Ishikawa (cell line): Measurements from ENCODE around the gene TTLL1.

Source experiments
- CEBPB ChIP-seq: IDR thresholded peaks from 2 replicates; pipeline ENCODE4 v1.6.1; 2012
- CREB1 ChIP-seq: IDR thresholded peaks from 2 replicates; pipeline ENCODE4 v1.6.1; 2012; ENCODE audit warnings: low read depth
- EGR1 ChIP-seq: IDR thresholded peaks from 2 replicates; pipeline ENCODE4 v1.6.1; 2012
- EP300 ChIP-seq: IDR thresholded peaks from 2 replicates; pipeline ENCODE4 v1.6.1; 2012; ENCODE audit warnings: borderline replicate concordance
- FOXM1 ChIP-seq: IDR thresholded peaks from 2 replicates; pipeline ENCODE4 v1.6.1; 2012; ENCODE audit warnings: low read depth, borderline replicate concordance
- MAX ChIP-seq: IDR thresholded peaks from 2 replicates; pipeline ENCODE4 v1.6.1; 2012
- NFIC ChIP-seq: IDR thresholded peaks from 2 replicates; pipeline ENCODE4 v1.6.1; 2012
- RAD21 ChIP-seq: IDR thresholded peaks from 2 replicates; pipeline ENCODE4 v1.6.1; 2012; ENCODE audit warnings: low read depth
- TAF1 ChIP-seq: IDR thresholded peaks from 2 replicates; pipeline ENCODE4 v1.6.1; 2012; ENCODE audit warnings: low read depth, mild to moderate bottlenecking
- TCF12 ChIP-seq: IDR thresholded peaks from 2 replicates; pipeline ENCODE4 v1.6.1; 2012; ENCODE audit warnings: low read depth
- TEAD4 ChIP-seq: IDR thresholded peaks from 2 replicates; pipeline ENCODE4 v1.6.1; 2012
- ZBTB7A ChIP-seq: IDR thresholded peaks from 2 replicates; pipeline ENCODE4 v1.6.1; 2012; ENCODE audit warnings: low read depth
- TF ChIP-seq, protein P1 (sequence below): IDR thresholded peaks from 2 replicates; pipeline ENCODE4 v1.6.1; 2012
- TF ChIP-seq, protein P2 (sequence below): IDR thresholded peaks from 2 replicates; pipeline ENCODE4 v1.6.1; 2012; ENCODE audit warnings: low read depth, mild to moderate bottlenecking

GRCh38 chr22:43017525-43018460 is 71.4 kb downstream of the TTLL1 start:
- TF ChIP-seq, protein P1, sequence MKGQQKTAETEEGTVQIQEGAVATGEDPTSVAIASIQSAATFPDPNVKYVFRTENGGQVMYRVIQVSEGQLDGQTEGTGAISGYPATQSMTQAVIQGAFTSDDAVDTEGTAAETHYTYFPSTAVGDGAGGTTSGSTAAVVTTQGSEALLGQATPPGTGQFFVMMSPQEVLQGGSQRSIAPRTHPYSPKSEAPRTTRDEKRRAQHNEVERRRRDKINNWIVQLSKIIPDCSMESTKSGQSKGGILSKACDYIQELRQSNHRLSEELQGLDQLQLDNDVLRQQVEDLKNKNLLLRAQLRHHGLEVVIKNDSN, result peak; percentile 84
- TF ChIP-seq MAX, result no peak
- TF ChIP-seq RAD21, result no peak
- no peak for TF ChIP-seq EP300
- TF ChIP-seq FOXM1, result no peak
- TF ChIP-seq CEBPB, result no peak
- TF ChIP-seq EGR1, result no peak
- TF ChIP-seq, protein P2, sequence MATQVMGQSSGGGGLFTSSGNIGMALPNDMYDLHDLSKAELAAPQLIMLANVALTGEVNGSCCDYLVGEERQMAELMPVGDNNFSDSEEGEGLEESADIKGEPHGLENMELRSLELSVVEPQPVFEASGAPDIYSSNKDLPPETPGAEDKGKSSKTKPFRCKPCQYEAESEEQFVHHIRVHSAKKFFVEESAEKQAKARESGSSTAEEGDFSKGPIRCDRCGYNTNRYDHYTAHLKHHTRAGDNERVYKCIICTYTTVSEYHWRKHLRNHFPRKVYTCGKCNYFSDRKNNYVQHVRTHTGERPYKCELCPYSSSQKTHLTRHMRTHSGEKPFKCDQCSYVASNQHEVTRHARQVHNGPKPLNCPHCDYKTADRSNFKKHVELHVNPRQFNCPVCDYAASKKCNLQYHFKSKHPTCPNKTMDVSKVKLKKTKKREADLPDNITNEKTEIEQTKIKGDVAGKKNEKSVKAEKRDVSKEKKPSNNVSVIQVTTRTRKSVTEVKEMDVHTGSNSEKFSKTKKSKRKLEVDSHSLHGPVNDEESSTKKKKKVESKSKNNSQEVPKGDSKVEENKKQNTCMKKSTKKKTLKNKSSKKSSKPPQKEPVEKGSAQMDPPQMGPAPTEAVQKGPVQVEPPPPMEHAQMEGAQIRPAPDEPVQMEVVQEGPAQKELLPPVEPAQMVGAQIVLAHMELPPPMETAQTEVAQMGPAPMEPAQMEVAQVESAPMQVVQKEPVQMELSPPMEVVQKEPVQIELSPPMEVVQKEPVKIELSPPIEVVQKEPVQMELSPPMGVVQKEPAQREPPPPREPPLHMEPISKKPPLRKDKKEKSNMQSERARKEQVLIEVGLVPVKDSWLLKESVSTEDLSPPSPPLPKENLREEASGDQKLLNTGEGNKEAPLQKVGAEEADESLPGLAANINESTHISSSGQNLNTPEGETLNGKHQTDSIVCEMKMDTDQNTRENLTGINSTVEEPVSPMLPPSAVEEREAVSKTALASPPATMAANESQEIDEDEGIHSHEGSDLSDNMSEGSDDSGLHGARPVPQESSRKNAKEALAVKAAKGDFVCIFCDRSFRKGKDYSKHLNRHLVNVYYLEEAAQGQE, result no peak
- TF ChIP-seq CREB1, result no peak
- no peak for TF ChIP-seq NFIC
- no peak for TF ChIP-seq TEAD4
- no peak for TF ChIP-seq TAF1
- no peak for TF ChIP-seq TCF12
- TF ChIP-seq ZBTB7A, result no peak
